ENCODE measurements around the gene ACTG1.

Gene ACTG1

DNA sequence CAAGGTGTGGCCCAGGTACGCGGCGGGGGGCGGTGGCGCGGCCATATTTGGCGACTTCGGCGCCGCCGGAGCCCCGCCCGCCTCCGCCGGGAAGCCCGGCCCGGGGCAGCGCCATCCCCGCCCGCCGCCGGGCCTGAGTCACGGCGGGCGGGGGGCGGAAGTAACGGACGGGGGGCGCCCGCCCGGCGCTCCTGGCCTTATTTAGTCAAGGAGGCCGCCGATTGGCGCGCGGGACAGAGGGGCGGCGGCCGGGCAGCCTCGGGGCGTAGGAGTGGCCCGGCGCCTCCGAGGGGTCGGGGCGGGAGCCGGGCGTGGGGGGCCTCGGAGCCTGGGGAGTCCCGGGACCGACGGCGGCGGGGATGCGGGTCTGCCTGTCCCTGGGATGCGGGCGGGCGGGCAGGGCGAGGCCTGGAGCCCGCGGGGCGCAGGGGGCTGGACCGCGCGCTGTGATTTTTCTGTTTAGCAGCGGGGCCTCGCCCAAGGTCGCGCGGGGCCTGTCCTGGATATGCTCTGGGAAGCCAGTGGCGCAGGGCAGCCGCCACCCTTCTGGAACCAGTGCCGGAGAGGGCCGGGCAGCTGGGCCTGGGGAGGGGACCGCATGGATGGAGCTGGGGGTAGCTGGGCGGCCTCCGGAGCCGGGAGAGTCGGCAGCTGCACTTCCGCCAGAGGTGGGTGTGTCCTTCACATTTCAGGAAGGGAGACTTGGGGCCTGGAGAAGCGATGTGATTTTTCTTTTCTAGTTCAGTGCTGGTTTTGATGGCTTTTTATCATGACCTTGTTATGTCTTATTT lies 2.3 kb upstream of the ACTG1 start:
- ATAC-seq (ENCODE audit: low read depth) = peak; percentile 16
- Histone ChIP-seq H3K4me3 (ENCODE audit: severe bottlenecking) (peak overlapping the region; percentile 66), H3K27me3 (ENCODE audit: insufficient read depth, poor library complexity, severe bottlenecking) (no peaks in the 10 kb centered on the region), H3K4me1 (ENCODE audit: insufficient read depth, poor library complexity, severe bottlenecking) (peaks cover 5% of the 10 kb centered on the region), H3K9me3 (ENCODE audit: severe bottlenecking) (no peaks in the 10 kb centered on the region), H3K36me3 (ENCODE audit: low read depth) (peaks cover 24% of the 10 kb centered on the region), H3K27ac (ENCODE audit: poor library complexity, severe bottlenecking) (peak overlapping the region; percentile 97)
- DNase-seq (ENCODE audit: low spot score) = peak; percentile 87
- no peak for TF ChIP-seq CTCF (IDR thresholded peaks at IDR 0.05; ENCODE audit: poor library complexity, severe bottlenecking)

- TF ChIP-seq CTCF (IDR thresholded peaks at IDR 0.05; ENCODE audit: poor library complexity, severe bottlenecking) = no peak
- Histone ChIP-seq H3K36me3 (ENCODE audit: low read depth) (peaks cover 29% of the 10 kb centered on the region), H3K27me3 (ENCODE audit: insufficient read depth, poor library complexity, severe bottlenecking) (no peaks in the 10 kb centered on the region), H3K4me3 (ENCODE audit: severe bottlenecking) (peak overlapping the region; percentile 66), H3K9me3 (ENCODE audit: severe bottlenecking) (no peaks in the 10 kb centered on the region), H3K27ac (ENCODE audit: poor library complexity, severe bottlenecking) (peak overlapping the region; percentile 97), H3K4me1 (ENCODE audit: insufficient read depth, poor library complexity, severe bottlenecking) (peaks cover 5% of the 10 kb centered on the region)
- DNase-seq (ENCODE audit: low spot score) (no peak), ATAC-seq (ENCODE audit: low read depth) (no peak; the same call in 2 of the 3 replicates)
Measured at GRCh38 chr17:81514489-81514738, 1.8 kb upstream of the ACTG1 start.

DNA sequence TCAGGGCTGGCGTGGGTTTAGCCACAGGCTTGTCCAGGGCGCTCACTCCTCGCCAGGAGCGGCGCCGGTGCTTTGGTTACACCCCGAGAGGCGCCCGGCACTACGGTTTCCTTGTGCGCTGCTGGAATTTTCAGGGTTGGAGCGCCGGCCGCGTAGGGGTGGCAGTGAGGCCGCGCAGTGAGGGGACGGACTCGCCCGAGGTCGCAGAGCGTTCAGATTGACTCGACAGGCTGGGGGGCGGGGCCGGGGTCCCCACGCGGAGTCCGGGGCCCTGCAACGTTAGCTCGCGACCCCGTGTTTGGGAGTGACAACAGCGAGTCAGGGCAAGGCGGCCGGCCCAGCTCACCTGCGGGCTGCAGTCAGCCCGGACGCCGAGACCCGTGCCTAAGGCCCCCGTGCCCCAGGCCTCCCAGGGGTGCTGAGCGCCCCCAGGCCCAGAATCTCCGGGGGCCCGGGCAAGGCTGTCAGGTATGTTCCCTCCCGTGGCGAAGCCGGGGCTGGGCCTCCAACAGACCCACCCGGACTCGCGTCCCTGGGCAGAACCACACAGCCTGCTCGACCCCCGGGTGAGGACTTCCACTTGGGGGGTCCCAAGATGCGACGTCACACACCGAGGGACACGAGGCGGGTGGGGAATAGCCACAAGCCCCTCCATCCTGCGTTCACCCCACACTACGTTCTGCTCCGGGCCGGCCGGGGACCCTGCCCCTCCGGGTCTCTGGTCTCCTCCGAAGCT lies 1.3 kb upstream of the ACTG1 start:
- Histone ChIP-seq H3K36me3 (ENCODE audit: low read depth) (peaks cover 34% of the 10 kb centered on the region), H3K27ac (ENCODE audit: poor library complexity, severe bottlenecking) (peak overlapping the region; percentile 97), H3K27me3 (ENCODE audit: insufficient read depth, poor library complexity, severe bottlenecking) (no peaks in the 10 kb centered on the region), H3K4me1 (ENCODE audit: insufficient read depth, poor library complexity, severe bottlenecking) (peaks cover 5% of the 10 kb centered on the region), H3K4me3 (ENCODE audit: severe bottlenecking) (peak overlapping the region; percentile 66), H3K9me3 (ENCODE audit: severe bottlenecking) (no peaks in the 10 kb centered on the region)
- ATAC-seq (ENCODE audit: low read depth) (peak; percentile 22), DNase-seq (ENCODE audit: low spot score) (peak; percentile 84)
- no peak for TF ChIP-seq CTCF (IDR thresholded peaks at IDR 0.05; ENCODE audit: poor library complexity, severe bottlenecking)

- peak overlapping the region; percentile 66 for H3K4me3 ChIP-seq (ENCODE audit: severe bottlenecking)
- H3K27ac ChIP-seq (ENCODE audit: poor library complexity, severe bottlenecking) = peak overlapping the region; percentile 97
- DNase-seq (ENCODE audit: low spot score) (no peak), ATAC-seq (ENCODE audit: low read depth) (peak; percentile 6; the same call in 2 of the 3 replicates)
- H3K4me1 ChIP-seq (ENCODE audit: insufficient read depth, poor library complexity, severe bottlenecking) = peaks cover 5% of the 10 kb centered on the region
- TF ChIP-seq CTCF (IDR thresholded peaks at IDR 0.05; ENCODE audit: poor library complexity, severe bottlenecking) = no peak
- no peaks in the 10 kb centered on the region for H3K9me3 ChIP-seq (ENCODE audit: severe bottlenecking)
- no peaks in the 10 kb centered on the region for H3K27me3 ChIP-seq (ENCODE audit: insufficient read depth, poor library complexity, severe bottlenecking)
- peaks cover 36% of the 10 kb centered on the region for H3K36me3 ChIP-seq (ENCODE audit: low read depth)
Measured at GRCh38 chr17:81513372-81513752, 763 bp upstream of the ACTG1 start.
